GM12878 (cell line): ENCODE data around the gene ADCY2. TPM values are rescaled to one million over a fixed set of nuclear protein-coding genes. Genes with fewer than 3 reads are reported as not detected.

Experiments used
- ATAC-seq: fragments of 200-7000 bp; cut with Tn5 transposase; 3 replicates; pipeline ENCODE4 v1.9.1; 2020; ENCODE audit warnings: mild to moderate bottlenecking, moderate library complexity
- BruUV-seq: library from RNA; stranded (reverse); fragments of 400-500 nt; replicated peaks from 2 replicates; lab custom pipeline; 2021; lab: Mats Ljungman, UMichigan
- CTCF ChIA-PET: fragments of 300-600 bp; sonication (Branson Sonifier 250); formaldehyde crosslinking; extraction: SDS; loops from one replicate; lab custom pipeline; 2021; ENCODE audit warnings: inconsistent platforms; lab: Yijun Ruan, JAX
- POLR2A ChIA-PET: fragments of 350-600 bp; formaldehyde crosslinking; extraction: SDS; loops from one replicate; lab custom pipeline; 2021; ENCODE audit warnings: inconsistent platforms; lab: Charles Lee
- RAD21 ChIA-PET: fragments of 300-600 bp; sonication (Branson Sonifier 250); formaldehyde crosslinking; loops from one replicate; lab custom pipeline; 2023; ENCODE audit warnings: antibody characterized with exemption; ENCODE audit not compliant: unreplicated experiment; lab: Charles Lee
- SMC1A ChIA-PET: fragments of 300-600 bp; sonication (Branson Sonifier 250); formaldehyde crosslinking; loops from one replicate; lab custom pipeline; 2023; ENCODE audit not compliant: unreplicated experiment, uncharacterized antibody; lab: Charles Lee
- DNase-seq: peaks from one replicate; pipeline ENCODE4 v3.0.0-alpha.2; 2011; ENCODE audit warnings: low read depth, low spot score
- FAIRE-seq: peaks from 3 replicates; lab custom pipeline; 2011; peaks lifted over from hg19 to GRCh38; lab: Jason Lieb, UNC
- H2AFZ ChIP-seq: 2 replicates; pipeline ENCODE4 v1.6.0; 2011; ENCODE audit warnings: low read depth, low read length, control low read depth; ENCODE audit not compliant: control insufficient read depth
- H3K27ac ChIP-seq: 2 replicates; pipeline ENCODE4 v1.5.1; 2011; ENCODE audit warnings: control low read depth; ENCODE audit not compliant: control insufficient read depth, insufficient read depth
- H3K27me3 ChIP-seq, 2 experiments: replicated peaks in 1 of 2; 2 replicates each; pipeline versions ENCODE4 v1.6.0 to v1.6.1; 2011; ENCODE audit warnings: low read length in 1 of 2; ENCODE audit not compliant: control insufficient read depth in 2 of 2, insufficient read depth in 2 of 2
- H3K36me3 ChIP-seq, 2 experiments: 2 replicates each; pipeline ENCODE4 v1.5.1; 2011; ENCODE audit warnings: low read length in 1 of 2; ENCODE audit not compliant: control insufficient read depth in 2 of 2, insufficient read depth in 2 of 2
- H3K4me1 ChIP-seq: 2 replicates; pipeline ENCODE4 v1.6.1; 2011; ENCODE audit warnings: mild to moderate bottlenecking, low read length, moderate library complexity, mixed read lengths; ENCODE audit not compliant: control insufficient read depth, insufficient read depth
- H3K4me2 ChIP-seq: 2 replicates; pipeline ENCODE4 v1.6.0; 2011; ENCODE audit warnings: control low read depth; ENCODE audit not compliant: control insufficient read depth, insufficient read depth
- H3K4me3 ChIP-seq: fragments of 200-600 bp; sonication (generic); 2 replicates; pipeline ENCODE4 v1.5.1; 2016
- H3K79me2 ChIP-seq: 2 replicates; pipeline ENCODE4 v1.6.0; 2011; ENCODE audit warnings: low read length; ENCODE audit not compliant: control insufficient read depth, insufficient read depth
- H3K9ac ChIP-seq: 2 replicates; pipeline ENCODE4 v1.8.0; 2011; ENCODE audit warnings: low read length, control low read depth, mixed read lengths; ENCODE audit not compliant: control insufficient read depth, insufficient read depth
- H3K9me3 ChIP-seq: replicated peaks from 3 replicates; pipeline ENCODE4 v1.5.1; 2011; ENCODE audit warnings: mild to moderate bottlenecking, low read length; ENCODE audit not compliant: control insufficient read depth, insufficient read depth
- H4K20me1 ChIP-seq: 2 replicates; pipeline ENCODE4 v1.6.0; 2011; ENCODE audit not compliant: control insufficient read depth, insufficient read depth
- ATF7 ChIP-seq: fragments of 450-650 bp; IDR thresholded peaks from 2 replicates; pipeline ENCODE4 v1.6.1; 2016; ENCODE audit warnings: low read depth, mild to moderate bottlenecking
- BCL3 ChIP-seq: IDR thresholded peaks from 2 replicates; pipeline ENCODE4 v1.6.1; 2011; ENCODE audit warnings: borderline replicate concordance, low read depth, mild to moderate bottlenecking, moderate library complexity, low read length; ENCODE audit not compliant: insufficient read depth, poor library complexity, severe bottlenecking
- E2F4 ChIP-seq: IDR thresholded peaks from 2 replicates; pipeline ENCODE4 v1.6.1; 2012; ENCODE audit warnings: low read depth, low read length, improper control_type of control experiment
- FOXM1 ChIP-seq: IDR thresholded peaks from 2 replicates; pipeline ENCODE4 v1.6.1; 2012; ENCODE audit warnings: low read depth, mild to moderate bottlenecking, inconsistent platforms, low read length, moderate library complexity
- HDAC2 ChIP-seq: fragments of 200-600 bp; sonication (generic); IDR thresholded peaks from 2 replicates; pipeline ENCODE4 v1.6.1; 2017
- IRF4 ChIP-seq: IDR thresholded peaks from 2 replicates; pipeline ENCODE4 v1.6.1; 2011; ENCODE audit warnings: low read depth, low read length
- KDM1A ChIP-seq: fragments of 200-600 bp; sonication (generic); IDR thresholded peaks from 2 replicates; pipeline ENCODE4 v1.6.1; 2016; ENCODE audit warnings: borderline replicate concordance
- NR2C1 ChIP-seq: fragments of 450-650 bp; IDR thresholded peaks from 2 replicates; pipeline ENCODE4 v1.6.1; 2017; ENCODE audit warnings: antibody characterized with exemption, mild to moderate bottlenecking, moderate library complexity
- PAX5 ChIP-seq: IDR thresholded peaks from 2 replicates; pipeline ENCODE4 v1.6.1; 2011; ENCODE audit warnings: low read depth, low read length, borderline replicate concordance
- RELA ChIP-seq: fragments of 450-650 bp; IDR thresholded peaks from 2 replicates; pipeline ENCODE4 v1.8.0; 2014; ENCODE audit warnings: borderline replicate concordance; ENCODE audit not compliant: partially characterized antibody
- SRF ChIP-seq, 2 experiments: IDR thresholded peaks; 2 replicates each; pipeline ENCODE4 v1.6.1; 2011; ENCODE audit warnings: low read depth in 2 of 2, low read length in 2 of 2, mild to moderate bottlenecking in 1 of 2, moderate library complexity in 1 of 2
- WGBS: methylation state at CpG from one replicate; pipeline ENCODE4 v1.1.6; 2016; ENCODE audit warnings: low lambda C conversion rate; ENCODE audit not compliant: insufficient replicate concordance, insufficient coverage; ENCODE audit errors: missing lambda C conversion rate; 5-methylcytosine and 5-hydroxymethylcytosine counted together
- in situ Hi-C: fragments of 300-500 bp; cut with MboI; formaldehyde crosslinking; loops from 9 replicates; pipeline ENCODE4 v1.14.3; 2018; ENCODE audit warnings: mixed read lengths
- intact Hi-C: fragments of 100-400 bp; cut with micrococcal nuclease; formaldehyde crosslinking; loops from one replicate; pipeline ENCODE4 v1.14.2; 2022; ENCODE audit not compliant: unreplicated experiment
- polyA plus RNA-seq, 11 experiments: library from polyadenylated mRNA; depleted of rRNA in 4 of 11; unstranded in 6 of 11; stranded (reverse) in 5 of 11; fragments of >200 nt; fragmentation: Nextera tagmentation in 4 of 11; fragmentation: Illumina TruSeq in 1 of 11; extraction: Ambion mirVana in 4 of 11; extraction: Trizol in 1 of 11; gene quantifications; 1 replicate in 1 of 11; 2 replicates in 10 of 11; pipeline versions ENCODE4 v1.2.1 to v1.2.3, GENCODE V29; 2011 to 2016; ENCODE audit warnings: inconsistent platforms in 2 of 11, missing spikeins in 2 of 11, low read depth in 1 of 11
- total RNA-seq, 4 experiments: library from RNA; depleted of rRNA in 3 of 4; stranded (reverse); fragments of >200 nt in 3 of 4; fragmentation: Illumina TruSeq in 1 of 4; extraction: Trizol in 1 of 4; gene quantifications; 2 replicates each; pipeline versions ENCODE4 v1.2.1 to v1.2.3, GENCODE V29; 2013 to 2021

The ADCY2 gene
- total and polyA plus RNA-seq, 10 of the 15 experiments (the other 5 are each of a cell fraction or from before 2014, with no cell fraction given), result 0.07 to 0.26 TPM; not detected in 8

DNA sequence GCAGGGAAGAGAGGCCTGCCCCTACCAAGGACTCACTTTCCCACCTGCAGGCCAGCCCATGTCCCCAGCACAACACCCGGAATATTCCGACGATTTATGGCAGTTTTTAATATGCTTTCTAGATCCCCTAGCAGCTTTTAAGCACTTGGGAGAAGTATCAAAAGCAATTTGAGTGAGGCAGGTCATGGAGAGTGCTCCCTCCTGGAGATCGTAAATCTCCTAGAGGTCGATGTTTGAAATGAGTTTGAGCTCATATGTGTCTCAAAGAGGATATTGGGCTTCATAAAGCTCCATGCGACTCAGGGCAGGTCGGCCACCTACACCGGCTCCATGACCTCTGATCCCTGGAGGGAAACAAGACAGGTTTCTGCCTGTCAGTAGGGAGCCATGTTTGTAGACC is 427.7 kb downstream of the ADCY2 start (continued):
- TF ChIP-seq RELA (no peak), SRF (IDR thresholded peaks at IDR 0.05; ENCODE audit: low read depth in 2 of 2, low read length in 2 of 2) (no peak), HDAC2 (no peak)

GRCh38 chr5:7824995-7825394 is 429.1 kb downstream of the ADCY2 start:
- TF ChIP-seq FOXM1, result no peak
- TF ChIP-seq BCL3, result peak; percentile 61
- TF ChIP-seq NR2C1, result no peak
- no peak for TF ChIP-seq E2F4
- TF ChIP-seq IRF4, result no peak
- no peak for TF ChIP-seq KDM1A
- no peak for TF ChIP-seq PAX5
- TF ChIP-seq ATF7, result no peak
- intact Hi-C loops (no loop called here), in situ Hi-C loops (no loop called here)
- no peak for FAIRE-seq
- ChIA-PET RAD21 (no interaction called here), POLR2A (no interaction called here), SMC1A (no interaction called here), CTCF (no interaction called here)
- no peaks in the 10 kb centered on the region for H3K79me2 ChIP-seq
- ATAC-seq, result no peak
- no TSS peak for BruUV-seq
- H3K9me3 ChIP-seq, result no peaks in the 10 kb centered on the region
- 38% methylated on average over 18 of the region's 18 CpGs for WGBS
- no peaks in the 10 kb centered on the region for H3K4me1 ChIP-seq
- DNase-seq, result no peak
- no peaks in the 10 kb centered on the region for H3K36me3 ChIP-seq
- no peak overlapping the region for H3K4me2 ChIP-seq
- H3K9ac ChIP-seq, result no peak overlapping the region
- H3K4me3 ChIP-seq, result no peak overlapping the region
- no peak overlapping the region for H3K27ac ChIP-seq
- H4K20me1 ChIP-seq, result no peaks in the 10 kb centered on the region
- H3K27me3 ChIP-seq, result peaks cover 0 to 1% of the 10 kb centered on the region in 2 experiments; a peak in 2 of 4 replicates
- no peak overlapping the region for H2AFZ ChIP-seq
